ENCODE measurements around the gene SEMA4C.

SEMA4C gene

GRCh38 chr2:96842600-96842999, 27.3 kb downstream of the SEMA4C start:
- DNase-seq (ENCODE audit: low read depth in 2 of 2): no peak

- no peak for DNase-seq (ENCODE audit: low read depth in 2 of 2)
Observed at GRCh38 chr2:96841701-96842495, 28.0 kb downstream of the SEMA4C start.

GRCh38 chr2:96839875-96840850, 29.7 kb downstream of the SEMA4C start:
- DNase-seq (ENCODE audit: low read depth in 2 of 2): no peak

- DNase-seq (ENCODE audit: low read depth in 2 of 2): peak; percentile 58 to 64
Observed at GRCh38 chr2:96839293-96839874, 30.5 kb downstream of the SEMA4C start.

GRCh38 chr2:96838345-96839292, 31.3 kb downstream of the SEMA4C start:
- DNase-seq (ENCODE audit: low read depth in 2 of 2): no peak

GRCh38 chr2:96837575-96837974, 32.3 kb downstream of the SEMA4C start:
- no peak for DNase-seq (ENCODE audit: low read depth in 2 of 2)

GRCh38 chr2:96835830-96836229, 34.0 kb downstream of the SEMA4C start:
- DNase-seq (ENCODE audit: low read depth in 2 of 2): no peak

GRCh38 chr2:96832754-96833507, 36.9 kb downstream of the SEMA4C start:
- DNase-seq (ENCODE audit: low read depth in 2 of 2): no peak

GRCh38 chr2:96832408-96832753, 37.5 kb downstream of the SEMA4C start:
- DNase-seq (ENCODE audit: low read depth in 2 of 2): no peak

GRCh38 chr2:96831679-96832078, 38.2 kb downstream of the SEMA4C start:
- no peak for DNase-seq (ENCODE audit: low read depth in 2 of 2)

- no peak for DNase-seq (ENCODE audit: low read depth in 2 of 2)
Observed at GRCh38 chr2:96830044-96830562, 39.8 kb downstream of the SEMA4C start.

GRCh38 chr2:96828874-96829273, 41.0 kb downstream of the SEMA4C start:
- no peak for DNase-seq (ENCODE audit: low read depth in 2 of 2)

- DNase-seq (ENCODE audit: low read depth in 2 of 2): no peak
Observed at GRCh38 chr2:96828436-96828835, 41.4 kb downstream of the SEMA4C start.

- no peak for DNase-seq (ENCODE audit: low read depth in 2 of 2)
Observed at GRCh38 chr2:96826546-96827278, 43.2 kb downstream of the SEMA4C start.

- no peak for DNase-seq (ENCODE audit: low read depth in 2 of 2)
Observed at GRCh38 chr2:96825057-96825456, 44.8 kb downstream of the SEMA4C start.

- DNase-seq (ENCODE audit: low read depth in 2 of 2): no peak
Observed at GRCh38 chr2:96824079-96824870, 45.6 kb downstream of the SEMA4C start.

GRCh38 chr2:96823198-96823597, 46.7 kb downstream of the SEMA4C start:
- DNase-seq (ENCODE audit: low read depth in 2 of 2): no peak

- DNase-seq (ENCODE audit: low read depth in 2 of 2): no peak
Observed at GRCh38 chr2:96822786-96823185, 47.1 kb downstream of the SEMA4C start.
